ENCODE data around the gene CLEC12A.

- no peak for TF ChIP-seq POLR2A (IDR thresholded peaks at IDR 0.05)
- TF ChIP-seq, protein P1, sequence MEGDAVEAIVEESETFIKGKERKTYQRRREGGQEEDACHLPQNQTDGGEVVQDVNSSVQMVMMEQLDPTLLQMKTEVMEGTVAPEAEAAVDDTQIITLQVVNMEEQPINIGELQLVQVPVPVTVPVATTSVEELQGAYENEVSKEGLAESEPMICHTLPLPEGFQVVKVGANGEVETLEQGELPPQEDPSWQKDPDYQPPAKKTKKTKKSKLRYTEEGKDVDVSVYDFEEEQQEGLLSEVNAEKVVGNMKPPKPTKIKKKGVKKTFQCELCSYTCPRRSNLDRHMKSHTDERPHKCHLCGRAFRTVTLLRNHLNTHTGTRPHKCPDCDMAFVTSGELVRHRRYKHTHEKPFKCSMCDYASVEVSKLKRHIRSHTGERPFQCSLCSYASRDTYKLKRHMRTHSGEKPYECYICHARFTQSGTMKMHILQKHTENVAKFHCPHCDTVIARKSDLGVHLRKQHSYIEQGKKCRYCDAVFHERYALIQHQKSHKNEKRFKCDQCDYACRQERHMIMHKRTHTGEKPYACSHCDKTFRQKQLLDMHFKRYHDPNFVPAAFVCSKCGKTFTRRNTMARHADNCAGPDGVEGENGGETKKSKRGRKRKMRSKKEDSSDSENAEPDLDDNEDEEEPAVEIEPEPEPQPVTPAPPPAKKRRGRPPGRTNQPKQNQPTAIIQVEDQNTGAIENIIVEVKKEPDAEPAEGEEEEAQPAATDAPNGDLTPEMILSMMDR (IDR thresholded peaks at IDR 0.05) = no peak
These were observed 40.0 kb upstream of the CLEC12A start for GRCh38 chr12:9931245-9931644.

Measured in adrenal gland (tissue), 5 donors.